Neural cell (in vitro differentiated cells): ENCODE data around the gene IL17B.

Experiments
- CTCF ChIP-seq: fragments of 450-650 bp; IDR thresholded peaks from 2 replicates; pipeline ENCODE4 v1.5.1; 2014; ENCODE audit warnings: antibody characterized with exemption, mild to moderate bottlenecking, moderate library complexity; ENCODE audit not compliant: poor library complexity, severe bottlenecking
- EP300 ChIP-seq: fragments of 450-650 bp; conservative IDR thresholded peaks from 2 replicates; pipeline ENCODE4 v1.6.1; 2014; ENCODE audit warnings: antibody characterized with exemption, mild to moderate bottlenecking, moderate library complexity; ENCODE audit not compliant: poor library complexity, severe bottlenecking
- EZH2 ChIP-seq: fragments of 200-600, 300-800 bp; shearing (Covaris generic), sonication (generic); IDR thresholded peaks from 2 replicates; pipeline ENCODE4 v1.6.1; 2014; ENCODE audit warnings: antibody characterized with exemption, low read length, borderline replicate concordance, mild to moderate bottlenecking; ENCODE audit not compliant: insufficient read depth, poor library complexity, severe bottlenecking
- POLR2AphosphoS5 ChIP-seq: IDR thresholded peaks from 2 replicates; pipeline ENCODE4 v1.6.1; 2012
- RAD21 ChIP-seq: fragments of 450-650 bp; conservative IDR thresholded peaks from 2 replicates; pipeline ENCODE4 v1.6.1; 2014; ENCODE audit warnings: antibody characterized with exemption, mild to moderate bottlenecking, moderate library complexity

DNA sequence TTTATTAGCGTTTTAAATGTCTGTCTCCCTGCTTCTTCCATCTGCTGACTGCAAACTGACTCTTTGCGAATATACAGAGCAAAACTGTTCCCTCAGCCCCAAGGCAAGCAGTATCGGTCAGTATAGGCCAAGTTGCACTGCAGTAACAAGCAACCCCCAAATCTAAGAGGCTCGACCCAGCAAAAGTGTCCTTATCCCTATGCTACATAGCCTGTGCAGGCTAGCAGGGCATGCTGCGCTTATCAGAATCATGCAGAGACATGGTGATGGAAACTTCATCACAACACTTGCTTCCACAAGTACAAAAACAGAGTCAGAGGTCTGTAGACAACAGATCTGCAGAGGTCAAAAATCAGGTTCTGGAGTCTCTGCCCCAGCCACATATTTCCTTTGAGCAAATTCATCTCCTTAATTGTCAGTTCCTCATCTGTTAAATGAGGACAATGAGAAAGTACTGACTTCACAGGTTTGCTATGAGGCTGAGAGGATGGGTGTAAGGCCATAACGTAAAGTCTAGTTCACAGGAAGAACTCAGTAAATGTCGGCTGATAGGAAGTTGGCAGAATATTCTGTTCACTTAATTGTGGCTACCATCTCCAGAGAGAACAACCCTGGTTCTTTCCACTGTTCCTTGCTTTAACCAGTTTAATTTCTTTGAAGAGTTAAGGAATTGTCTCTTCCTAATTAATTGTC lies 9.6 kb upstream of the IL17B start:
- TF ChIP-seq EZH2 (no peak), RAD21 (no peak), POLR2AphosphoS5 (no peak), EP300 (no peak), CTCF (no peak)
